GM12892 (cell line): ENCODE results near the gene PRSS48.
"Not testable (repeated sequence)": the region's sequence is repeated elsewhere in the genome, so short reads cannot be mapped to it uniquely, and the experiment has no call there.

ENCODE experiments used
- DNase-seq: peaks from one replicate; pipeline ENCODE4 v3.0.0; 2011; ENCODE audit not compliant: insufficient read length
- FAIRE-seq: peaks from 2 replicates; lab custom pipeline; 2011; peaks lifted over from hg19 to GRCh38; lab: Jason Lieb, UNC
- POLR2A ChIP-seq: IDR thresholded peaks from 2 replicates; pipeline ENCODE4 v1.6.1; 2011; ENCODE audit warnings: low read depth, low read length, control low read depth
- POLR2AphosphoS5 ChIP-seq: IDR thresholded peaks from 2 replicates; pipeline ENCODE4 v1.6.1; 2011; ENCODE audit warnings: low read depth, low read length, control low read depth
- TAF1 ChIP-seq: IDR thresholded peaks from 2 replicates; pipeline ENCODE4 v1.6.1; 2011; ENCODE audit warnings: low read depth, mild to moderate bottlenecking, control low read depth, low read length, borderline replicate concordance

The PRSS48 gene

DNA sequence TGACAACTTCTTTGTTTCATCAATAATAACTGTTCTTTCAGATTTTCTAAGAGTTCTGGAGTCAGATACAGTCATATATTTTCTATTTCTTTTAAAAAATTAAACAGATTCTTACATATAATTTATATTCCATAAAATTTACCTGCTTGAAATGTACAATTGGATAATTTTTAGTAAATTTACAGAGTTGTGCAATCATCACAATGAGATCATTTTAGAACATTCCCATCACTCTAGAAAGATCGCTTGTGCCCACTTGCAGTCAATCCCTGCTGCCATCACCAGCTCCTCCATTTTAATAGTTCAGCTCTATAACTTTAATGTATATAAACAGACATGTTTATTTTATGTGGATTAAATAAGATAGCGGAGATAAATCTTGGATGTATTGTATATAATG, 29.6 kb upstream of the PRSS48 start:
- FAIRE-seq (no peak), DNase-seq (no peak)

DNA sequence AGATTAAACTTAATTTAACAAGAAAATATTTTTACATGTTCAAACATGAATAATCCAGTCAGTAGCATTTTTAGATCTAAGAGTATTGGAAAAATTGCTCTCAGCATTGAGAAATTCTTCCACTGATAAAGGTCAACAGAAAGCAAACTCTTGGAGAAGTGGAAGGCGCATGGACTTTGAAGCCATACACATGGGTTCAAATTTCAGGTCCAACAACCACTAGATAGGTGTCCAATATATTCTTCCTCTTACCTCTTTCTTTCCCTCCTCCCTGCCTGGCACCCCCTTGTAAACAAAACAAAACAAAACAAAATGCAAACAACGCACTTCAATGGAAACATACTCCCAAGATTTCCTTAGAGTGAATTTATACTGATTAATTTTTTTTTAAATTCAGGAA, 28.4 kb upstream of the PRSS48 start:
- TF ChIP-seq TAF1 (no peak), POLR2A (no peak), POLR2AphosphoS5 (no peak)
- no peak for DNase-seq
- FAIRE-seq, result no peak

More for the DNA sequence above, 29.6 kb upstream of the PRSS48 start:
- TF ChIP-seq POLR2AphosphoS5, result no peak
- no peak for TF ChIP-seq TAF1
- no peak for TF ChIP-seq POLR2A

DNA sequence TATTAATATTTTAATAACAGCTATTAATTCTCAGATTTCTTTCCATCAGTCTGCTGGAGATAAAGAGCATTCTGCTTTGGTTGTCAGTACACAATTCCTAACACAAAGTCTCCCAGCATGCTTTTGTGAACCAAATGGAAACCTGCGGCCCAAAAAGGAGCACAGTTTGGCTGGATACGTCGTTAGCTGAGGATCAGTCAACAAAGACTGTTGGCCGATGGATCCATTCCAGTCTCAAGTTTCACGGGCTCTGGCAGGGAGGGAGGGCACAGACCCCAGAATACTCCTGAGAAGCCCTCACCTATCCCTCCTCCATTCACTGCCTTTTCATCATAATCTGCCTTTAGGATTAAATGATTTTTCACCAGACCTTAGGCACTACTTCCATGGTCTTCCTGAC, 26.3 kb upstream of the PRSS48 start:
- DNase-seq, result no peak
- FAIRE-seq, result no peak
- TF ChIP-seq POLR2AphosphoS5, result no peak
- TF ChIP-seq POLR2A, result no peak
- no peak for TF ChIP-seq TAF1

DNA sequence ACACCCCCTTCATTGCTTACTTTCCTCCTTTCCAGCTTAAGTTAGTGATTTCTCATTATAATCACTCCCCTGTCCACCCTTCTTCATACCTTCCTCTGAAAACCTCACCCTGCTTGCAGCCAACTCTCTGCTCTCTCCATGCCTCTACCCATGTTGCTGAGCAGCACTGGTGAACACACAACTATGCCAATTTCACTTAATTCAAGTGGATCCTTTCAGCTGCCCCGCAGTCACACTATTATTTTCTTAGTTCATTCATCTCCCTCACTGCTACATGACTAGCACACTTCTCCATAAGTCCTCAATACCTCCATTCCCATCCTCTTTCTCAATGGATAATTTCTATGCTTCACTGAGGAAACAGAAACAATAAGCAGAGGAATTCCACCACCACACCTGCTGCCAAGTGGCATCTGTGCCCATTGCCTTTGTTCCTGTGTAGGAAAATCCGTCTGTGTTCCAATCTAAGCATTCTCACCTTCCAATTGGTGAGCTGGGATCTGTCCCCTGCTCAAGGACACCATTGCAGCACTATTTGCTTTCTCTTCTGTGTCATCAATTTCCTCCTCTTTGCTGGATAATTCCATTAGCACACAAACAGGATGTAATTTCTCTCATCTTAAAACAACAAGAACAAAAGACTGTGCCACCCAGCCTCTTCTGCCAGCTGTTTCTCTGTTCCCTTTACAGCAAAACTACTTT, 25.2 kb upstream of the PRSS48 start:
- no peak for TF ChIP-seq POLR2A
- TF ChIP-seq POLR2AphosphoS5, result no peak
- no peak for TF ChIP-seq TAF1
- DNase-seq, result no peak
- no peak for FAIRE-seq

DNA sequence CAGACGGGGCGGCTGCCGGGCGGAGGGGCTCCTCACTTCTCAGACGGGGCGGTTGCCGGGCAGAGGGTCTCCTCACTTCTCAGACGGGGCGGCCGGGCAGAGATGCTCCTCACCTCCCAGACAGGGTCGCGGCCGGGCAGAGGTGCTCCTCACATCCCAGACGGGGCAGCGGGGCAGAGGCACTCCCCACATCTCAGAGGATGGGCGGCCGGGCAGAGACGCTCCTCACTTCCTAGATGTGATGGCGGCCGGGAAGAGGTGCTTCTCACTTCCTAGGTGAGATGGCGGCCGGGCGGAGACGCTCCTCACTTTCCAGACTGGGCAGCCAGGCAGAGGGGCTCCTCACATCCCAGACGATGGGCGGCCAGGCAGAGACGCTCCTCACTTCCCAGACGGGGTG, 21.7 kb upstream of the PRSS48 start:
- FAIRE-seq, DNase-seq: not testable (repeated sequence)

DNA sequence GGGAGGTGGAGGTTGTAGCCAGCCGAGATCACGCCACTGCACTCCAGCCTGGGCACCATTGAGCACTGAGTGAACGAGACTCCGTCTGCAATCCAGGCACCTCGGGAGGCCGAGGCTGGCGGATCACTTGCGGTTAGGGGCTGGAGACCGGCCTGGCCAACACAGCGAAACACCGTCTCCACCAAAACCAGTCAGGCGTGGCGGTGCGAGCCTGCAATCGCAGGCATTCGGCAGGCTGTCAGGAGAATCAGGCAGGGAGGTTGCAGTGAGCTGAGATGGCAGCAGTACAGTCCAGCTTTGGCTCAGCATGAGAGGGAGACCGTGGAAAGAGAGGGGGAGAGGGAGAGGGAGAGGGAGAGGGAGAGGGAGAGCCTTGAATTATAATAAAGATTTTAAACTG, 21.3 kb upstream of the PRSS48 start:
- DNase-seq, result not testable (repeated sequence)

DNA sequence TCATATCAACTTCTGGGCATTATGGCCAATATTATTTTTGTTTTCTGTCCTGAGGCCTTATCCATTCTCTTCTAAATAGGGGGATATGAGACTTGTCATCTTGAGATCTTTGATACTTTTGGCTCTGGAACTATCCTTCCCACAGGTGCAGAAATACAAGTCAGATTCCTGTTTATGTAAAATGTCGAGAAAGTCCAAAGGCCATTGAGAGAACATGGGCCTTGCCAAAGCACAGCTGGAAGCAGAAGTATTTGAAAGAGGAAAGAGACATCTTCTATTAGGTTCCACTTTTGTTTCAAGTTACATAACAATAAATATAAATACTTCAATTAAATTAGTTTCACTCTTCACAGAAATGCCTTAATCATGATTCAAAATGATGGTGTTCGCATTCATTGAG, 20.8 kb upstream of the PRSS48 start:
- TF ChIP-seq POLR2A, result no peak
- no peak for FAIRE-seq
- no peak for DNase-seq

More for the DNA sequence above, 21.3 kb upstream of the PRSS48 start:
- not testable (repeated sequence) for FAIRE-seq

DNA sequence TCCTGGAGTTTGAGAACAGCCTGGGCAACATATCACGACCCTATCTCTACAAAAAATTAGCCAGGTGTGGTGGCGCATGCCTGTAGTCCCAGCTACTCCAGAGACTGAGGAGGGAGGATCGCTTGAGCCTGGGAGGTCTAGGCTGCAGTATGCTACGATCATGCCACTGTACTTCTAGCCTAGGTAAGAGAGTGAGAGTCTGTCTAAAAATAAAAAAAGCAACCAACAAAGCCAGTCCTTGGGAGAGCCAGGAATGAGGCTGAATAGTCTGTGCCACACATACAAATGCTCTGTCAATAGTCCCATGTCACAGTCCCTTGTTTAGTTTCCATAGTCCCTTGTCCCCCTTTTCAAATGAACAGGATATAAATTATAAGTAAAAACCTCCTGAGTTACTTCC, 19.3 kb upstream of the PRSS48 start:
- DNase-seq, result no peak
- TF ChIP-seq TAF1 (no peak), POLR2A (no peak), POLR2AphosphoS5 (no peak)
- no peak for FAIRE-seq

DNA sequence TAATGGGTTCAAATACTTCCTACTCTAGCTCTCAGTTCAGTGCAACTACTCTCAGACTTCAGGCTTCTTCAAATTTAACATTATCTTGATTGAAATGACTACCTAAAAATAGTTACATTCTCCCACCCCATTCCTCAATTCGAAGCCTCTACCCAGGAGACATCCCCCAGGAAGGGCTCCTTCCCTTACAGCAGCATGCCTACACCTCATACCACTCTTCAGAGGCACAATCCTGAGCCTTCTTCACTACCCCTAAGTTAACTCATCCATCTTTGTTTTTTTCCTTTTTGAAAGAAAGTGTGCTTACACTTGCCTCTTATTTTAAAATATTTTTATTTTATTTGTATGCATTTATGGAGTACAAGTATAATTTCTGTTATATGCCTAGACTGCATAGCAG, 17.2 kb upstream of the PRSS48 start:
- FAIRE-seq (no peak), DNase-seq (no peak)
- TF ChIP-seq TAF1 (no peak), POLR2A (no peak), POLR2AphosphoS5 (no peak)

DNA sequence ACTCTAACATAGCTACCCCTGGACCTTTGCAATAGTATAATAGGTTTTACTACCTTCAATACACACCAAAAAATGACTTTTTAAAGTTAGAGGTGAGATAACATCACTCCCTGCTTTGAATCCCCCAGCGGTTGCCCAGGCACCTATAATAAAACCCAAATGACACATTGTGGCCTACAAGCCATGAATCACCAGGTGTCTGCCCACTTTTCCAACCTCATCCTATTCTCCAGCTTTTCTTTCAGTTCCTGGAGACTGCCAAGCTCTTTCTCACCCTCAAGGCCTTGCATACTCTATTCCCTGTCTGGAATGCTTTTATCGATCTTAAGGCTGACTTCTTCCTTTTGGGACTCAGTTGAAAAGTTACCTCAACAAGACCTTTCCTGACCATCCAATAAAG, 16.4 kb upstream of the PRSS48 start:
- TF ChIP-seq TAF1 (no peak), POLR2AphosphoS5 (no peak), POLR2A (no peak)

DNA sequence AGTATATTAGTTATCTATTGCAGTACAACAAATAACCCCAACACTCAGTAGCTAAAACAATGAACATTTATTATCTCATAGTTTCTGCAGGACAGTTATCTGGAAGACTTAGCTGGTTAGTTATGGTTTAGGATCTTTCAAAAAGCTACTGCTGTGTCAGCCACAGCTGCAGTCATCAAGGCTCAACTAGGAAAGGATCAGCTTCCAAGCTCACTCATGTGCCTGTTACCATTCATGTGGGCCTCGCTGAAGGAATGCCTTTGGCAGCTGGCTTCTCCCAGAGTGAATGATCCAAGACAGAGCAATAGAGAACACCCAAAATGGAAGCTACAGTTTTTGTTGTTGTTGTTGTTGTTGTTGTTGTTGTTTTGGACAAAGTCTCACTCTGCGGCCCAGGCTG, 13.5 kb upstream of the PRSS48 start:
- DNase-seq (no peak), FAIRE-seq (no peak)
- TF ChIP-seq POLR2A, result no peak
- TF ChIP-seq POLR2AphosphoS5, result no peak
- no peak for TF ChIP-seq TAF1

More for the DNA sequence above, 16.4 kb upstream of the PRSS48 start:
- DNase-seq (no peak), FAIRE-seq (no peak)

DNA sequence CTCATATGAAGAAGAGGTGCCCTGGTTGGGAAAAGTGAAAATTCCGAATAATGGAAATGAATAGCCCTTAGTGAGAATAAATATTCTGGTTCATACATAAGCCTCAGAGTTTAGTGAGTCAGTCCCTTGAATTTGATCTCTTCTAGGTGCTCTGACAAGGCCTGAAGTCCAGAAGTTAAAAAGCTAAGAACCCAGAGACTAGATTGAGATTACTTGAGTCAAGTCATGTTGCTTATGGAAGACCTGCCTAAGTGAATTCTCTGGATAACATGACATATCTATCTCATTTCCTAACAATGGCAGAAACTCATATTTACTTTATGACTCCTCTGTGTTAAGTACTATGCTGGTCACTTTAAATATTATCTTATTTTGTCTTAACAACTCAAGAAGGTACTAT, 10.5 kb upstream of the PRSS48 start:
- FAIRE-seq (no peak), DNase-seq (no peak)
- TF ChIP-seq POLR2AphosphoS5 (no peak), POLR2A (no peak), TAF1 (no peak)

DNA sequence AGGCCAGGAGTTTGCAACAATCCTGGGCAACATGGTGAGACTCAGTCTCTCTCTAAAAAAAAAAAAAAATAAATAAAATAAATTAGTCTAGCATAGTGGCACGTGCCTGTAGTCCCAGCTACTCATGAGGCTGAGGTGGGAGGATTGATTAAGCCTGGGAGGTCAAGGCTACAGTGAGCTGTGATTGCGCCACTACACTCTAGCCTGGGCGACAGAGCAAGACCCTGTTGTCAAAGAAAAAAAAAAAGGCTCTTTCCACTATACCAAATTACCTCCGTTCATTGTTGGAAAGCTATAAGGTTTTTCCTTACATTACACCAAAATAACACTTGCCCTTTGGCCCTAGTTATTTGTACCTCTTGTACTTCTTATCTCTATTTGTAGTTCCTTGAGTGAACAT, 9.9 kb upstream of the PRSS48 start:
- FAIRE-seq, result no peak
- TF ChIP-seq TAF1 (no peak), POLR2AphosphoS5 (no peak)
- no peak for DNase-seq
